ENCODE results near the gene TULP1. TPM values are rescaled to one million over a fixed set of nuclear protein-coding genes. Genes with fewer than 3 reads are reported as not detected.

Gene TULP1
- total RNA-seq, 2 experiments from 2014 or later, result not detected

DNA sequence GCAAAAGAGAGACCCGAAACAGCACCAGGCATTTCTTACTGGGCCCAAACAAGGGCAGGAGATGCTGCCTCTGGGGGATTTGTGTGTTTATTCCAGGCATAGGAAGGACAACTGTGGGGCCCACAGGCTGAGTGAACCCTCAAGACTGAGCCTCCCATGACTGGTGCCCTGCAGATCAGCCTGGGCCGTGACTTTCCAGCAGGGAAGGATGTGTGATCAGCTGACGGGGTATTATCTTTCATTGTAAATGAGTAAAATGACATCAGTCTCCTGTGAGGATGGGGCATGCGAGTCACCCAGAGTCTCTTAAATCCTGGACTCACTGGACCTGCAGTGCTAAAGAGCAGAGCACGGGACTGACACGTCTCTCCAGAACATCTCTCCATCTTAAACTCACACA, 11.9 kb downstream of the TULP1 start:
- Histone ChIP-seq H3K9me3 (ENCODE audit: control insufficient read depth in 1 of 2, insufficient read depth in 1 of 2, low read length in 2 of 2) (peaks cover 0 to 7% of the 10 kb centered on the region in 2 experiments), H3K27me3 (ENCODE audit: control insufficient read depth in 1 of 2, insufficient read depth in 2 of 2, low read length in 2 of 2) (peaks cover 7 to 26% of the 10 kb centered on the region in 2 experiments), H3K36me3 (ENCODE audit: insufficient read depth, low read length) (no peaks in the 10 kb centered on the region), H3K27ac (ENCODE audit: low read depth in 1 of 2, low read length in 2 of 2) (no peak overlapping the region), H3K4me1 (ENCODE audit: insufficient read depth, low read length) (peaks cover 18% of the 10 kb centered on the region), H3K4me3 (ENCODE audit: low read length) (no peak overlapping the region)
- Mint-ChIP-seq H3K27ac (no peak overlapping the region), H3K27me3 (peaks cover 30% of the 10 kb centered on the region), H3K36me3 (ENCODE audit: low read depth) (no peaks in the 10 kb centered on the region), H3K4me3 (no peak overlapping the region), H3K9me3 (no peaks in the 10 kb centered on the region), H3K4me1 (ENCODE audit: low read depth) (peaks cover 10% of the 10 kb centered on the region)
- TF ChIP-seq, protein P1, sequence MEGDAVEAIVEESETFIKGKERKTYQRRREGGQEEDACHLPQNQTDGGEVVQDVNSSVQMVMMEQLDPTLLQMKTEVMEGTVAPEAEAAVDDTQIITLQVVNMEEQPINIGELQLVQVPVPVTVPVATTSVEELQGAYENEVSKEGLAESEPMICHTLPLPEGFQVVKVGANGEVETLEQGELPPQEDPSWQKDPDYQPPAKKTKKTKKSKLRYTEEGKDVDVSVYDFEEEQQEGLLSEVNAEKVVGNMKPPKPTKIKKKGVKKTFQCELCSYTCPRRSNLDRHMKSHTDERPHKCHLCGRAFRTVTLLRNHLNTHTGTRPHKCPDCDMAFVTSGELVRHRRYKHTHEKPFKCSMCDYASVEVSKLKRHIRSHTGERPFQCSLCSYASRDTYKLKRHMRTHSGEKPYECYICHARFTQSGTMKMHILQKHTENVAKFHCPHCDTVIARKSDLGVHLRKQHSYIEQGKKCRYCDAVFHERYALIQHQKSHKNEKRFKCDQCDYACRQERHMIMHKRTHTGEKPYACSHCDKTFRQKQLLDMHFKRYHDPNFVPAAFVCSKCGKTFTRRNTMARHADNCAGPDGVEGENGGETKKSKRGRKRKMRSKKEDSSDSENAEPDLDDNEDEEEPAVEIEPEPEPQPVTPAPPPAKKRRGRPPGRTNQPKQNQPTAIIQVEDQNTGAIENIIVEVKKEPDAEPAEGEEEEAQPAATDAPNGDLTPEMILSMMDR (IDR thresholded peaks at IDR 0.05), result no peak
- CTCF ChIA-PET, result no interaction called here
- ATAC-seq (ENCODE audit: poor library complexity) (no peak), DNase-seq (no peak)
- intact Hi-C loops (cut with DNase I, micrococcal nuclease), result no loop called here
- POLR2A ChIA-PET, result no interaction called here

DNA sequence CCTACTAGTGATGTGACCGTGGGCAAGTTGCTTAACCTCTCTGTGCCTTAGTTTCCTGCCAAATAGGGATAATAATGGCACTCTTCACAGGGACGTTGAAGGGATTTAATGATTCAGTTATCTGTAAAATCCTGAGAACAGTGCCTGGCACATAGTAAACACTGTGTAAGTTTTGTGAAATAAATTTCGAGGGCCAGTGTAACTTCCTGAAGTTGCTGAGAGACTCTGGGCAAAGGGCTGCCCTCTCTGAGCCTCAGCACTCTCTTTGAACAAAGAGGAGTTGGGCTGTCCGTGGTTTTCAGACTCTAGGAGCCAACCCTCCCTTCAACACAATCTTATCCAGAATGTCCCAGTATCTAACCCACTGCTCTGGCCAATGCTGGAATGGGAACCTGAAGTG, 13.3 kb downstream of the TULP1 start:
- H3K27ac ChIP-seq (ENCODE audit: low read depth in 1 of 2, low read length in 2 of 2), result no peak overlapping the region
- POLR2A ChIA-PET, result no interaction called here

DNA sequence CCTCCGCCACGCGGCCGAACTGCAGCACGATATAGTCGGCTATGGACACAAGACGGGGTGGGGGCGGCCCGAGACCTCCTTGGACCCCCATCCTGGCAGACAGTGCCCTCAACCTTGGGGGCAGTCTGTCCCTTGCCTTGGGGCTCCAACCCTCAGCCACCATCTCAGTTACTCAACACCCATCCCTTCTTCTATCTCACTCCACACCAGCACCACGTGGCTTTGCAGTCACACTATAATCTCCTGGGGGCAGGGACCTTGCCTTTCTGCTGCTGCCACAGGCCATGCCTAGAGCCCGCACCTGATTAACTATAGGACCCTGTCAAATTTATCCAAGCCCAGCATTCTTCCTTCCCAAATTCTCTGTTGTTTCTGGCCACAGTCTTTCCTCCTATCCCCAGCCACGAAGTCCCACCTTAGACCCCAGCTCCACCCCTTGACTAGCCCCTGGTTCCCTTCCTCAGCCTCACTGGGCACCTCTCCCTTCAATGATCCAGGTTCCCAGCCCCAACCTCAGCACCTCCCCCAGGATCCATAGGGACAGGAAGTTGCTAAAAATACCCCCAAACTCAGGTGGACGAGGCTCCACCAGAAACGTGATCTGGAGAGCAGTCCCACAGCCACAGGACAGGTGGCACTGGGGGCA, 14.2 kb downstream of the TULP1 start:
- ATAC-seq (ENCODE audit: poor library complexity) (no peak), DNase-seq (no peak)
- H3K27ac ChIP-seq (ENCODE audit: low read depth in 1 of 2, low read length in 2 of 2), result no peak overlapping the region
- peak overlapping the region; percentile 60 for H3K4me3 ChIP-seq (ENCODE audit: low read length)
- H3K9me3 ChIP-seq (ENCODE audit: control insufficient read depth in 1 of 2, insufficient read depth in 1 of 2, low read length in 2 of 2), result peaks cover 0 to 7% of the 10 kb centered on the region in 2 experiments
- Mint-ChIP-seq H3K27me3 (peaks cover 30% of the 10 kb centered on the region), H3K9me3 (no peaks in the 10 kb centered on the region), H3K27ac (peak overlapping the region; percentile 38), H3K4me1 (ENCODE audit: low read depth) (peaks cover 20% of the 10 kb centered on the region), H3K36me3 (ENCODE audit: low read depth) (no peaks in the 10 kb centered on the region), H3K4me3 (peak overlapping the region; percentile 85)
- CTCF ChIA-PET, result interaction anchor here (1.3 kb wide), 1 partner anchor 30 kb away, joined by 3 read pairs; the partner anchor contains the start of gene RPL10A
- TF ChIP-seq, protein P1 (IDR thresholded peaks at IDR 0.05), result no peak
- H3K27me3 ChIP-seq (ENCODE audit: control insufficient read depth in 1 of 2, insufficient read depth in 2 of 2, low read length in 2 of 2), result peaks cover 3 to 20% of the 10 kb centered on the region in 2 experiments
- POLR2A ChIA-PET, result interaction anchor here (1.1 to 1.3 kb wide), 3 partner anchors 10 to 54 kb away, joined by 3 to 4 read pairs (median 4); no protein-coding TSS in a partner anchor
- intact Hi-C loops (cut with DNase I, micrococcal nuclease), result no loop called here
- peaks cover 29% of the 10 kb centered on the region for H3K4me1 ChIP-seq (ENCODE audit: insufficient read depth, low read length)
- no peaks in the 10 kb centered on the region for H3K36me3 ChIP-seq (ENCODE audit: insufficient read depth, low read length)

More for the DNA sequence above, 13.3 kb downstream of the TULP1 start:
- intact Hi-C loops (cut with DNase I, micrococcal nuclease), result no loop called here
- Histone ChIP-seq H3K4me1 (ENCODE audit: insufficient read depth, low read length) (peaks cover 22% of the 10 kb centered on the region), H3K4me3 (ENCODE audit: low read length) (no peak overlapping the region), H3K36me3 (ENCODE audit: insufficient read depth, low read length) (no peaks in the 10 kb centered on the region), H3K9me3 (ENCODE audit: control insufficient read depth in 1 of 2, insufficient read depth in 1 of 2, low read length in 2 of 2) (peaks cover 0 to 7% of the 10 kb centered on the region in 2 experiments), H3K27me3 (ENCODE audit: control insufficient read depth in 1 of 2, insufficient read depth in 2 of 2, low read length in 2 of 2) (peaks cover 7 to 26% of the 10 kb centered on the region in 2 experiments)
- ATAC-seq (ENCODE audit: poor library complexity), result no peak
- DNase-seq, result no peak
- Mint-ChIP-seq H3K4me1 (ENCODE audit: low read depth) (peaks cover 14% of the 10 kb centered on the region), H3K27ac (no peak overlapping the region), H3K36me3 (ENCODE audit: low read depth) (no peaks in the 10 kb centered on the region), H3K9me3 (no peaks in the 10 kb centered on the region), H3K27me3 (peaks cover 30% of the 10 kb centered on the region), H3K4me3 (no peak overlapping the region)
- CTCF ChIA-PET, result no interaction called here
- TF ChIP-seq, protein P1 (IDR thresholded peaks at IDR 0.05), result no peak

All from CD4-positive, alpha-beta T cell (primary cell).